NCI-H187 (cell line): ENCODE measurements around the gene DDX47.
"Not testable (repeated sequence)": the region's sequence is repeated elsewhere in the genome, so short reads cannot be mapped to it uniquely, and the experiment has no call there.

Experiments used
- DNase-seq, 2 experiments: peaks; one replicate each; lab custom pipeline; 2025; lab: John Stamatoyannopoulos, UW

The DDX47 gene

GRCh38 chr12:12820376-12820775, 7.2 kb downstream of the DDX47 start:
- DNase-seq, result not testable (repeated sequence)

GRCh38 chr12:12821975-12822374, 8.8 kb downstream of the DDX47 start:
- DNase-seq, result no peak

GRCh38 chr12:12822886-12823285, 9.7 kb downstream of the DDX47 start:
- DNase-seq, result no peak

- DNase-seq, result no peak
These were observed 10.2 kb downstream of the DDX47 start for GRCh38 chr12:12823300-12823699.

- DNase-seq, result no peak
These were observed 10.7 kb downstream of the DDX47 start for GRCh38 chr12:12823811-12824210.

- no peak for DNase-seq
These were observed 22.4 kb downstream of the DDX47 start for GRCh38 chr12:12835378-12836146.

GRCh38 chr12:12836571-12836970, 23.4 kb downstream of the DDX47 start:
- no peak for DNase-seq

GRCh38 chr12:12837025-12837812, 24.1 kb downstream of the DDX47 start:
- no peak for DNase-seq

- DNase-seq, result no peak
These were observed 24.6 kb downstream of the DDX47 start for GRCh38 chr12:12837813-12838153.

GRCh38 chr12:12839003-12839395, 25.9 kb downstream of the DDX47 start:
- no peak for DNase-seq

GRCh38 chr12:12839439-12839838, 26.3 kb downstream of the DDX47 start:
- DNase-seq, result not testable (repeated sequence)

- no peak for DNase-seq
These were observed 26.9 kb downstream of the DDX47 start for GRCh38 chr12:12839873-12840579.

- DNase-seq, result no peak
These were observed 27.4 kb downstream of the DDX47 start for GRCh38 chr12:12840580-12840899.

- not testable (repeated sequence) for DNase-seq
These were observed 28.3 kb downstream of the DDX47 start for GRCh38 chr12:12841428-12841827.

GRCh38 chr12:12845794-12846243, 32.7 kb downstream of the DDX47 start:
- no peak for DNase-seq

GRCh38 chr12:12846780-12847179, 33.6 kb downstream of the DDX47 start:
- not testable (repeated sequence) for DNase-seq

GRCh38 chr12:12853435-12853834, 40.3 kb downstream of the DDX47 start:
- DNase-seq, result no peak

- no peak for DNase-seq
These were observed 46.5 kb downstream of the DDX47 start for GRCh38 chr12:12859690-12860089.

GRCh38 chr12:12864243-12864642, 51.1 kb downstream of the DDX47 start:
- DNase-seq, result no peak

- no peak for DNase-seq
These were observed 55.5 kb downstream of the DDX47 start for GRCh38 chr12:12868477-12869235.

GRCh38 chr12:12870465-12870864, 57.3 kb downstream of the DDX47 start:
- DNase-seq, result no peak

GRCh38 chr12:12871587-12872138, 58.5 kb downstream of the DDX47 start:
- DNase-seq, result no peak
